GM10248 (cell line): Measurements from ENCODE around the gene METTL6.

ENCODE experiments used
- CTCF ChIA-PET: fragments of 300-600 bp; sonication (Branson Sonifier 250); formaldehyde crosslinking; extraction: SDS; loops from one replicate; lab custom pipeline; 2021; ENCODE audit warnings: antibody characterized with exemption; lab: Yijun Ruan, JAX
- POLR2A ChIA-PET: fragments of 350-650 bp; sonication (Branson Sonifier 250); formaldehyde crosslinking; extraction: SDS; loops from one replicate; lab custom pipeline; 2020; ENCODE audit warnings: antibody characterized with exemption; lab: Yijun Ruan, JAX
- DNase-seq: peaks from one replicate; pipeline ENCODE4 v3.0.0; 2012; ENCODE audit errors: extremely low spot score
- TF ChIP-seq, protein P1 (sequence below): IDR thresholded peaks from 2 replicates; pipeline ENCODE4 v1.5.1; 2012; ENCODE audit warnings: mild to moderate bottlenecking, low read depth; ENCODE audit errors: extremely low read depth, missing control alignments, control extremely low read depth

Gene METTL6

DNA sequence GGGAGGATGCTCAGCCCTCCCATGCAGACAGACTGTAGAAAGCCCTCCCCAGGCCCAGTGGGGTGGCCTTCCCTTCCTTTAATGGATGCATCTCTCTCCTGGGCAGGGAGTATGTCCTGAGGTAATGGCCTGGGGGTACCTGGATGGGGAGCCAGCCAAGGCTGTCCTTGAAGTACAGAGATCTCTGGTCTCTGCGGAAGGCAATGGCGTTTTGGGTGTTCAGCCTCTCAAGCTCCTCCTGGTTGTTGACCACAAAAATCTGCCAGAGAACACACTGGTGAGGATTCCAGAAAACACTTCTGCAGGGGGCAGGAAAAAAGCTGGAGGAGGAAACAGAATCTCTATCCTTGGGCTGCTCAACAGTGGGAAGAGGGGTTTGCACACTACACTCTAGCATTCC, 29.0 kb upstream of the METTL6 start:
- POLR2A ChIA-PET: no interaction called here
- CTCF ChIA-PET: interaction anchor here (1.1 kb wide), 1 partner anchor 13 kb away, joined by 3 read pairs; no protein-coding TSS in a partner anchor
- no peak for DNase-seq
- TF ChIP-seq, protein P1, sequence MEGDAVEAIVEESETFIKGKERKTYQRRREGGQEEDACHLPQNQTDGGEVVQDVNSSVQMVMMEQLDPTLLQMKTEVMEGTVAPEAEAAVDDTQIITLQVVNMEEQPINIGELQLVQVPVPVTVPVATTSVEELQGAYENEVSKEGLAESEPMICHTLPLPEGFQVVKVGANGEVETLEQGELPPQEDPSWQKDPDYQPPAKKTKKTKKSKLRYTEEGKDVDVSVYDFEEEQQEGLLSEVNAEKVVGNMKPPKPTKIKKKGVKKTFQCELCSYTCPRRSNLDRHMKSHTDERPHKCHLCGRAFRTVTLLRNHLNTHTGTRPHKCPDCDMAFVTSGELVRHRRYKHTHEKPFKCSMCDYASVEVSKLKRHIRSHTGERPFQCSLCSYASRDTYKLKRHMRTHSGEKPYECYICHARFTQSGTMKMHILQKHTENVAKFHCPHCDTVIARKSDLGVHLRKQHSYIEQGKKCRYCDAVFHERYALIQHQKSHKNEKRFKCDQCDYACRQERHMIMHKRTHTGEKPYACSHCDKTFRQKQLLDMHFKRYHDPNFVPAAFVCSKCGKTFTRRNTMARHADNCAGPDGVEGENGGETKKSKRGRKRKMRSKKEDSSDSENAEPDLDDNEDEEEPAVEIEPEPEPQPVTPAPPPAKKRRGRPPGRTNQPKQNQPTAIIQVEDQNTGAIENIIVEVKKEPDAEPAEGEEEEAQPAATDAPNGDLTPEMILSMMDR: no peak

DNA sequence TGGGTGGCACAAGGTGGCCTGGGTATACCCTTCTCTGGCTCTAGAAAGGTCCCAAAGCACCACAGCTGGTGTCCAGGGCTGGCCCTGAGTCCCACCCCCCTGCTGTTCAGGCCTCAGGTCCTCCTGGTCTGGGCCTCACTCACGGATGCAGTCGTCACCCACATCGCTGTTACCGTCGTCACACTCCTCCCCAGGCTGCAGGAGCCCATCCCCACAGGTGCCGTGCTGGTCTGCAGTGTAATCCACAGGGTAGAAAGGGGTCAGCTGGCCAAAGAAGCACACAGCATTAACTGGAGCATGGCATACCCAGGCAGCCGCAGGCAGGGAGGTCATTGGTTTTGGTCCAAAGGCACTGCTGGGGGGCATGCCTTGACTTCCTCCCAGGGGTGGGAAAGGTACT, 28.4 kb upstream of the METTL6 start:
- DNase-seq: no peak
- TF ChIP-seq, protein P1: no peak
- POLR2A ChIA-PET: no interaction called here
- CTCF ChIA-PET: interaction anchor here (1.5 kb wide), 1 partner anchor 44 kb away, joined by 5 read pairs; no protein-coding TSS in a partner anchor

DNA sequence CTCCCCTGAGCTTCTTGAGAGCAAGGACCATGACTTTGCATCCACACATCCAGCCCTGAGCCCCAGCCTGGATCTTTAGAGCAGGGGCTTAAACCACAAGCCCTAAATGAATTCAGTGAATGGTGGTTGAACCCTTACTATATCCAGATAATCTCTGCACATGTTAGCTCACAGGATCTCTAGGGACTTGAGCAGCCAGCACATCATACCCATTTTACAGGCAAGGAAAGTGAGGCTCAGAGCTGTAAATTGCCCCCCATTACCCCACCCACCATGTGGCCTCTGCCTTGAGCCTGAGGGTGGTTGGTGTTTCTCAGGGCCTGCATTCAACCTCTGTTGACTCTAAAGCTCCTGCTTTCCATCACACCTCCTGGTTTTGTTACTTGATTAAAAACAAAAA, 27.6 kb upstream of the METTL6 start:
- POLR2A ChIA-PET: interaction anchor here (0.5 kb wide), 1 partner anchor 56 kb away, joined by 13 read pairs; no protein-coding TSS in a partner anchor
- DNase-seq: no peak
- CTCF ChIA-PET: interaction anchor here (0.8 to 1.5 kb wide), 2 partner anchors 8 to 45 kb away, joined by 3 to 5 read pairs; no protein-coding TSS in a partner anchor
- TF ChIP-seq, protein P1: no peak

DNA sequence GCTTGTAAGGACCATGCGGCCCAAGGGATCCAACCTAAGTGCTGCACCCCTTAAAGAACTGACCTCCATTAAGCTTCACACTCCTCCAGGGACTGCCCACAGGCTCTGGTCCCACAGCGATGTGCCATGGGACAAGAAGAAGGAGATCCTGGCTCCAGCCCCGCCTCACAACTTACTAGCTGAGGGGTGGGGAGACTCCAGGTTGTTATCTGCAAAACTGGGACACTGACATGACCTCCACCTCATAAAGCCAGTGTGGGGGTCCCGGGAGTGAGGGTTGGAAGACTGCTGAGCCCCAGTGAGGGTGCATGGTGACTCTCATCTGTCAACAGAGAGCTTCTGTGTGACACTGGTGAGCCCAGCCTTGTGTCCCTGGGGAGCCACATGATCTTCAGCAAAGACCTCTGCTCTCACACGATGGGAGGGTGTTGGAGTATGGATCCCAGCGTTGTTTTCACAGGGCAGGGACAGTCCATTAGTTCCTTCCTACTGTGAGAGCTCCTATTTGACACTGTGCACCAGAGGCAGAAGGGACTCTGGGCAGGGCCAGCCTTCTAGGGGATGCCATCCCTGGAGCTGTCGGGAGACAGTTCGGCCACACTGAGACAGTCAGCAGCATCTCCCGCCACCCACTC, 26.8 kb upstream of the METTL6 start:
- POLR2A ChIA-PET: no interaction called here
- TF ChIP-seq, protein P1: no peak
- CTCF ChIA-PET: interaction anchor here (0.8 to 1.3 kb wide), 2 partner anchors 9 to 20 kb away, joined by 3 read pairs; no protein-coding TSS in a partner anchor
- no peak for DNase-seq

DNA sequence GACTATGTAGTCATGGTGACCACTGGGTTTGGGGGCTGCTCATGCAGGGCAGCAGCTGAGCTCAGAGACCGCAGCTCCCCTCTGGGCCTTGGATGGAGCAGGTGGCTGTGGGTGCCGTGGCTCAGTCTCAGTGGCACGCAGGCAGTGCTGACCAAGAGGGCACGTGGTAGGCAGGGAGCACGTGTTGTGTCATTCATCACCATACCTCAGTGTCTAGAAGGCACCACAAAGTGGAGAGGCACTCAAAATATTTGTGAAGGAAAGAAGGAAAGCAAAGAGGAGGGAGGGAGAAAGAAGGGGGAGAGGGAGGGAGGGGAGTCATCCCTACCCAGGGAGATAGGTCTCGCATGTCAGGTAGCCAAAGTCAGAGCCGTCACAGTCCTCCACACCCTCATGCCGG, 26.2 kb upstream of the METTL6 start:
- no peak for DNase-seq
- ChIA-PET CTCF (interaction anchor here (1.0 to 1.3 kb wide), 3 partner anchors 10 to 19 kb away, joined by 3 read pairs; no protein-coding TSS in a partner anchor), POLR2A (no interaction called here)
- TF ChIP-seq, protein P1: no peak

DNA sequence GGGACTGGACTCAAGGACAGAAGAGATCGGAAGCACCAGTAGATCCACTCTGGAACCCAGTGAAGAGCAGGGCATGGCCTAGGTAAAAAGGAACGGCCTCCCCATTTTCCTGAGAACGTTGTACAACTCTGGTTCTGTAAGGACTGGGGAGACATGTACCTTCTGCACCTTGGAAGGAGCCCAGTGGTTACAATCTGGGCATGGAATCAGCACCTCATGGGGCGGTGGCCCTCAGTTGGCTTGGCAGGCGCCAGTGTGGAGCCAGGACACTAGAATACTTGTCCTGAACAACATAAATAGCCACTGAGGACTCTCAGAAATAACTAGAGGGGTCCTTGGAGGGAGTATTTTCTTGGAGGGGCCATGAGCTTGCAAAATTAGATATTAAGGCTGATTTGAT, 25.6 kb upstream of the METTL6 start:
- ChIA-PET POLR2A (no interaction called here), CTCF (interaction anchor here (1.0 to 1.3 kb wide), 3 partner anchors 10 to 19 kb away, joined by 3 read pairs; no protein-coding TSS in a partner anchor)
- TF ChIP-seq, protein P1: no peak
- no peak for DNase-seq
